Right cardiac atrium (tissue), 5 donors: ENCODE measurements around the gene KCNK2. TPM values are rescaled to one million over a fixed set of nuclear protein-coding genes. Genes with fewer than 3 reads are reported as not detected.

Experiments used
- ATAC-seq, 2 donors: fragments of 200-7000 bp; cut with Tn5 transposase; one replicate each; pipeline versions ENCODE4 v1.8.0 to v1.9.1; 2020; ENCODE audit warnings: moderate library complexity in 2 of 2, mild to moderate bottlenecking in 1 of 2
- DNase-seq, 3 donors: peaks; one replicate each; pipeline ENCODE4 v3.0.0-alpha.2; 2020
- H3K27ac ChIP-seq: one replicate; pipeline ENCODE4 v1.5.1; 2013; ENCODE audit warnings: mild to moderate bottlenecking, low read length, control low read depth, moderate library complexity
- H3K27me3 ChIP-seq: one replicate; pipeline ENCODE4 v1.6.1; 2013; ENCODE audit not compliant: control insufficient read depth, insufficient read depth
- H3K4me1 ChIP-seq: one replicate; pipeline ENCODE4 v1.6.1; 2013; ENCODE audit warnings: low read length; ENCODE audit not compliant: control insufficient read depth, insufficient read depth
- H3K4me3 ChIP-seq: one replicate; pipeline ENCODE4 v1.5.1; 2013; ENCODE audit warnings: low read length, control low read depth
- H3K9me3 ChIP-seq: one replicate; pipeline ENCODE4 v1.6.1; 2013; ENCODE audit warnings: low read length; ENCODE audit not compliant: control insufficient read depth
- WGBS: extraction: QIAGEN DNeasy Blood & Tissue Kit; methylation state at CpG from one replicate; pipeline ENCODE4 v1.1.7; 2013; 5-methylcytosine and 5-hydroxymethylcytosine counted together
- intact Hi-C, 4 donors: fragments of 100-400 bp; cut with DNase I; formaldehyde crosslinking; loops; one replicate each; pipeline versions ENCODE4 v1.11.0 to v1.14.0; 2022 to 2023
- polyA plus RNA-seq: library from polyadenylated mRNA; stranded (reverse); fragments of 200-250 nt; gene quantifications from one replicate; pipeline ENCODE4 v1.2.3, GENCODE V29; 2013
- total RNA-seq, 4 donors: library from RNA; stranded (reverse); fragmentation: NEBNext Ultra II Directional; extraction: Animal tissue kit (Norgen Biotek cat#: 25700); gene quantifications; one replicate each; pipeline ENCODE4 v1.2.1, GENCODE V29; 2021
- donor health status: healthy with polysubstance abuse.
- donor health status: DM: no; HTN: yes; CAD: no.
- donor health status: DM: no; HTN: no; CAD: no.
- donor health status: DM: no; HTN: yes; CAD: no; lungs with severe emphysema.
- donor health status: DM: yes; HTN: yes; CAD: no.

KCNK2 gene
- total and polyA plus RNA-seq, 5 donors: 0.14 to 0.28 TPM; not detected in 3

DNA sequence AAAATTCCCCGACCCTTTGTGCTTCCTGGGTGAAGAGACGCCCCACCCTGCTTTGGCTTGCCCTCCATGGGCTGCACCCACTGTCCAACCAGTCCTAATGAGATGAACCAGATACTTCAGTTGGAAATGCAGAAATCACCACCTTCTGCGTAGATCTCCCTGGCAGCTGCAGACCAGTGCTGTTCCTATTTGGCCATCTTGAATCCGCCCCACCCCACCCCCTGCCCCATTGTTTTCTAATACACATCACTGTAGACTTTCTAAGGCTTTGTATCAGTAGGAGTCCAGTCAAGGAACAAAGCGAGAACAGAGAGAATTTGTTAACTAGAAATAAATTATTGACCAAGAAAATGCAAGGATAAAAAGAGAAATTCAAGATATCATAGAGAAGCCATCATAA is 178.2 kb downstream of the KCNK2 start:
- intact Hi-C loops: no loop called here
- ATAC-seq (no peak), DNase-seq (no peak)
- H3K27ac ChIP-seq: no peak overlapping the region
- H3K9me3 ChIP-seq: no peaks in the 10 kb centered on the region
- no peaks in the 10 kb centered on the region for H3K4me1 ChIP-seq
- no peak overlapping the region for H3K4me3 ChIP-seq
- 81% methylated on average over 5 of the region's 5 CpGs for WGBS
- H3K27me3 ChIP-seq: no peaks in the 10 kb centered on the region

DNA sequence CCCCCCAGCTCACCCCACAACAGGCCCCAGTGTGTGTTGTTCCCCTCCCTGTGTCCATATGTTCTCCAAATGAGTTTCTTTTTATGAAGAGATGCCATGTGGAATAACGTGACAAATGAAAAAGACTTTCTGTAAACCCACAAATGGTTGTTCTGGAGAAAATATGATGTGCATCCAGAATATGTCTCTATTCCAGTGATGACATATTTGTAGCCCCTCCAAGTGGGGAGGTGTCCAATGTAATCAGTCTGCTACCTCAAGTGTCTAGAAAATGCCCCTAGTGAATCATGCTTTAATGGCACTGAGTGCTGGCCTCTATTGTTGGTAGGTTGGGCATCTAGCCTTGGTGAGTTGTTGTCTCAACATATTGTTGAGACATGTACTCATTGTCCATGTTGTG is 179.6 kb downstream of the KCNK2 start:
- H3K4me1 ChIP-seq: no peaks in the 10 kb centered on the region
- no peak overlapping the region for H3K27ac ChIP-seq
- no peaks in the 10 kb centered on the region for H3K9me3 ChIP-seq
- H3K4me3 ChIP-seq: no peak overlapping the region
- H3K27me3 ChIP-seq: no peaks in the 10 kb centered on the region
- ATAC-seq: no peak
- 86% methylated on average over 1 of the region's 1 CpG for WGBS
- DNase-seq: no peak
- intact Hi-C loops: no loop called here

DNA sequence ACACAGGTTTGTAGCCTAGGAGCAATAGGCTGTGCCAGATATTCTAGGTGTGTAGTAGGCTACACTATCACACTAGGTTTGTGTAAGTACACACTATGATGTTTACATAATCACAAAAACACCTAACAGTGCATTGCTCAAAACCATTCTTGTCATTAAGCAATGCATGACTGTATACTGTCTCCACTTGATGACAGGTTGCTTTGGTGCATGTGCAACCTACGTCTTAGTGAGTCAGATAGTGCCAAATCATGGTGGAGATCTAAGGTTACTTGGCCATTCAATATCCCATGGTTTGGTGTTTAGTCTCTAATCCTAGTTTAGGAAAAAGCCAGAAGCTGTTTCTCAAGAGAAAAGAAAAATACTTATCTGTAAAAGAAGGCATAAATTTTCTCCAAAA is 181.1 kb downstream of the KCNK2 start:
- no peak overlapping the region for H3K27ac ChIP-seq
- no peak for ATAC-seq
- H3K4me1 ChIP-seq: no peaks in the 10 kb centered on the region
- no peaks in the 10 kb centered on the region for H3K27me3 ChIP-seq
- no peak overlapping the region for H3K4me3 ChIP-seq
- no peaks in the 10 kb centered on the region for H3K9me3 ChIP-seq
- DNase-seq: no peak
- 77% methylated on average over 1 of the region's 1 CpG for WGBS
- intact Hi-C loops: no loop called here

DNA sequence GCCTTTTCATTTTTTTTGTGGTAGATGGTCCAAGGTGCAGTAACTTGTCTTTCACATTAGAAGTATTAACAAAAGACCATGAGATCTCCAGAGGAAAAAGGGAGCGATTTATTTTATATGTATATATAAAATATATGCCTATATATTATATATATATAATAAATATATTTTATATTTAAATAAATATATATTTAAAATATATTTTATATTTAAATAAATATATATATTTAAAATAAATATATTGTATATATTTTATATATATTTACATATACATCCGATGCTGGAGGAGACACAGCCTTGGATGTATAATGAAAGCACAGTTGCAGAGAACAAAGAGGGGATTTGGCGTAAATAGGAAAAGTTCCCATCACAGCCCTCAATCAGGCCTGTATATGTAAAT is 182.1 kb downstream of the KCNK2 start:
- H3K27ac ChIP-seq: no peak overlapping the region

DNA sequence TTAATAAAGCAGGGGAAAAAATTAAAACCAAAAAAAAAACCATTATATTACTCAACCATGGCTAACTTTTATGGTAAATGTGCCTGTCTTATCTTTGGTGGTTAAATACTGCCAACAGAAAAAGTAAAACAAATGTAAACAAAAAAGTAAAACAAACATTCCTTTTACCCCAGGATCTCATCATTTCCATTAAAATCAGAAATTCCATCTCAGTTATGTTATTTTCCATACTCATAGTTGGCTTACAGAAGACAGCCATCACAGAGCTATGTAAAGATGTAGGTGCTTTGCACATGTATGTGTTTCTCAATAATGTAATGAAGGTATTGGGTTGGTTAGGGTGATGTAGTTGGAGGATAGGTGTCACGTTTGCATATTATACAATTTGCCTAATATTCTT is 185.0 kb downstream of the KCNK2 start:
- Histone ChIP-seq H3K4me1 (no peaks in the 10 kb centered on the region), H3K27me3 (no peaks in the 10 kb centered on the region), H3K9me3 (no peaks in the 10 kb centered on the region), H3K4me3 (no peak overlapping the region), H3K27ac (no peak overlapping the region)
- WGBS: 72% methylated on average over 1 of the region's 1 CpG
- DNase-seq (no peak), ATAC-seq (no peak)
- intact Hi-C loops: no loop called here

More for the DNA sequence above, 182.1 kb downstream of the KCNK2 start:
- Histone ChIP-seq H3K27me3 (no peaks in the 10 kb centered on the region), H3K4me1 (no peaks in the 10 kb centered on the region), H3K4me3 (no peak overlapping the region), H3K9me3 (no peaks in the 10 kb centered on the region)
- intact Hi-C loops: no loop called here
- WGBS: 97% methylated on average over 3 of the region's 3 CpGs
- ATAC-seq: no peak
- DNase-seq: no peak

DNA sequence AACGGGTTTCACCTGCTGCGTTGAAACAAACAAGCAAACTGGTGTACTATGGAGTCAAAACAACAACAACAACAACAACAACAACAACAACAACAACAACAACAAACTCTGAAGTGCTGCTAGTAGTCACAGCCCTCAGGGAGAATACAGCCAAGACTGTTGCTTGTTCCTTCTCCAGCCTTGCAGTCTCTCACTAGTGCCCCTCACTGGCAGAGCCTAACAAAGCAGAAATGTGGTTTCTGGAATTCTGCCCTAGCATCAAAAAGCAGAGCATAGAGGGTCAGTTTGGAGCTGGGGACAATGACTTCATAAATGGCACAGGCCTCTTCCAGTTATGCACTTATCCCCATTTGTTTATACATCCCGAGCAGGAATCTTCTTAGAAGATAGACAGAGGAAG is 187.4 kb downstream of the KCNK2 start:
- Histone ChIP-seq H3K9me3 (no peaks in the 10 kb centered on the region), H3K27me3 (no peaks in the 10 kb centered on the region), H3K4me3 (no peak overlapping the region), H3K27ac (no peak overlapping the region), H3K4me1 (no peaks in the 10 kb centered on the region)
- no peak for ATAC-seq
- 52% methylated on average over 3 of the region's 3 CpGs for WGBS
- no peak for DNase-seq
- intact Hi-C loops: no loop called here

DNA sequence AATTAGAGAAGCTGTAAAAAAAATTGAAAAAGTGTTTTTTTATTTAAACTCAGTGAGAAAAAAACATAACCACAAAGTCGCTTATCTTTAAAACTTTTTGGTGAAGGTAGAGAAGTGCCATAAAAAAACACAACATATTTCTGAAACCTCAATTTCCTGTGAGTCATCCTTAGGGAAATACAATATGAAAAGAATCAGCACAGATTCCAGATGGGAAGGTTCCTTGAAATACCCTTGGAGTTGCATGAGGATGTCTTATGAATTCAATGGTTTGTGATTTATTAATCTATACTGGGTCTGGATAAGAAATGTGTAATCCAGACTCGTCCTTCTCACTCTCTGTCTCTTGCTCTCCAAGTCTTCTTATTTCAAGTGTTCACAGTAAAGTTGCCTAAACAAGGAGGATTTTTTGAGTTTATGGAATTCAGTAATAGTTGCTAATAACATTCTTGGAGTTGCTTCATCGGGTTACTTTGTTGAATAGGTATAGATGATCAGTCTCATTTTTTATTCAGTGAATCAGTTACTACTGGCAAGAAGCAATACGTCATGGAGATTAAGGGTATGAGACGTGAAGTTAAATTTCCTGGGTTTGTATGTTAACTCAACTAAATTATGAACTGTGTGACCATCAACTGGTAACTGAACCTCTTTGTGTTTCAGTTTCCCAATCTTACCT is 191.4 kb downstream of the KCNK2 start:
- DNase-seq (no peak), ATAC-seq (no peak)
- no peaks in the 10 kb centered on the region for H3K4me1 ChIP-seq
- 71% methylated on average over 5 of the region's 5 CpGs for WGBS
- no peak overlapping the region for H3K4me3 ChIP-seq
- H3K9me3 ChIP-seq: no peaks in the 10 kb centered on the region
- H3K27ac ChIP-seq: no peak overlapping the region
- H3K27me3 ChIP-seq: no peaks in the 10 kb centered on the region
- intact Hi-C loops: no loop called here

DNA sequence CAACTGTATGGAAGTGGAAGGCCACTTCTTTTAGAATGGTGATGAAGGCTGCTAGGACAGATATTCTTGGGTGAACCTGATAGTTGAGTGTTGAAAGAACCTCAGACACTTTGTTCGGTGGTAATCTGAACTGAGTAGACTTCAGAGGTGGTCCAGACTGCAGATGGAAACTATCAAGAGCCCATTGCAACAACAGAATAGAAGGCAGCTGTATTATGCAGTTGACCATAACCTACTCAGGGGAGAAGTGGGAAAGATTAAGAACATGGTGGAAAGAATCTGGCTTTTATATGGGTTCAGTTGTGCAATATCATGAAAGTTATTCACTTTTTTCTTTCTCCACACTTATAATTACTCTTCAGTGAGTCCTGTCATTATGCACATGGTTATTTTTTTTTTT is 194.0 kb downstream of the KCNK2 start:
- ATAC-seq (no peak), DNase-seq (no peak)
- H3K27me3 ChIP-seq: no peaks in the 10 kb centered on the region
- 28% methylated on average over 1 of the region's 1 CpG for WGBS
- no peak overlapping the region for H3K27ac ChIP-seq
- intact Hi-C loops: no loop called here
- H3K4me1 ChIP-seq: no peaks in the 10 kb centered on the region
- no peaks in the 10 kb centered on the region for H3K9me3 ChIP-seq
- no peak overlapping the region for H3K4me3 ChIP-seq

DNA sequence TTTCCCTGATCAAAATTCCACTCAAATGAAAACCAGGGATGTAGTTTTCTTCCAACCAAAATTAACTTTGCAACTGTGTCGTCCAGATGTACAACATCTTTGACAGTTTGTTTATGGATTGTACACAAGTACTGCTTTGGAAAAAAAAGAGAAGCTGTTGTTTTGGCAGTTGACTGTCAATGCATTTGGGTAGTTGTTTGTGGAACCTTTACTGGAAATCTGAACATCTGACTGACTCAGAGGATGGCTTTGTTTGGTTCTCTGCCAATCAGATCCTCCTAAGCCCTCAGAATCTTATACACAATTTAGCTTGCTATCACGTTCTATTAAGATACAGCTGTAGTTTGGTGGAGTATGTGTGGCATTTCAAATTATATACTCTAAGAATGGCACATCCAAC is 195.0 kb downstream of the KCNK2 start:
- H3K4me3 ChIP-seq: no peak overlapping the region
- no peak overlapping the region for H3K27ac ChIP-seq
- WGBS: 31% methylated on average over 2 of the region's 2 CpGs

DNA sequence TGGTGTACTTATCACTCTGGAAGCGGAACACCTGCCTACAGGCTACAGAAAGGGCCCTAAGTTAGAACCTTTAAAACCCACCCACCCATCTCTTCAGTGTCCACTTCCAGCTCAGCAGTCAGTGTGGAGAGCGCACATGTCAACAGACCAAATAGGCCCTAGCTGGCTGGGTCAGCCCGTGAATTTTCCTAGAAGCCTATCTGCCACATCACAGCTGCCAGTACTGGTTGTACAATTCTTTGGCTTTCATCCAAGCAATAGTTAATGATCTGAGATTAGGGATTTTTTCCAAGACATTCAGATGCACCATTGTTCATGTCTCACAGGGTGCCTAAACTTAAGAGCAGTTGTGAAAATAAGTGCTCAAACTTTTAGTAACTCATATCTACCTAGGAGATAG is 197.1 kb downstream of the KCNK2 start:
- ATAC-seq (no peak), DNase-seq (no peak)
- no peaks in the 10 kb centered on the region for H3K9me3 ChIP-seq
- H3K4me3 ChIP-seq: no peak overlapping the region
- no peak overlapping the region for H3K27ac ChIP-seq
- H3K4me1 ChIP-seq: no peaks in the 10 kb centered on the region
- intact Hi-C loops: no loop called here
- H3K27me3 ChIP-seq: no peaks in the 10 kb centered on the region
- WGBS: 78% methylated on average over 3 of the region's 3 CpGs

More for the DNA sequence above, 195.0 kb downstream of the KCNK2 start:
- Histone ChIP-seq H3K4me1 (no peaks in the 10 kb centered on the region), H3K9me3 (no peaks in the 10 kb centered on the region), H3K27me3 (no peaks in the 10 kb centered on the region)
- no peak for DNase-seq
- intact Hi-C loops: no loop called here
- no peak for ATAC-seq

DNA sequence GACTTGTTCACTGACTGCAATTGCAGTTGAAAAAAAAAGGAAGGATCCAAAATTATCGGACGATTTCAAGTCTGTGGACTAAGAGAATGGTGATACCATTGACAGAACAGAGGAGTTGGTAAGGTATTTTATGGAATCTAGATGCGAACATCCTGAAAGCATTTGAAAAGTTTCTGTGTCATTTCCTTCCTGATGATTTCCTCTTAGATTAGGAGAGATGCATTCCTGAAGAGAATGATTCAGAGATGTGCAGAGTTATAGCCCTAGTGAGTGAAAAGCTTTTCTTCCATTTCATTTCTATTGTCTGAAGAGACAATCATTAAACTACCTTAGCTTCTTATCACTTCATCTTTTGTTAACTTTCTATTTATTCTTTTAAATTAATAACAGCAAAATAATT is 200.0 kb downstream of the KCNK2 start:
- ATAC-seq: no peak
- no peak for DNase-seq
- H3K4me1 ChIP-seq: no peaks in the 10 kb centered on the region
- no peaks in the 10 kb centered on the region for H3K9me3 ChIP-seq
- WGBS: 71% methylated on average over 3 of the region's 3 CpGs
- no peak overlapping the region for H3K4me3 ChIP-seq
- no peak overlapping the region for H3K27ac ChIP-seq
- H3K27me3 ChIP-seq: no peaks in the 10 kb centered on the region
- intact Hi-C loops: no loop called here
